ENCODE measurements around the gene LCN2.
"Not testable (repeated sequence)": the region's sequence is repeated elsewhere in the genome, so short reads cannot be mapped to it uniquely, and the experiment has no call there.

The LCN2 gene

DNA sequence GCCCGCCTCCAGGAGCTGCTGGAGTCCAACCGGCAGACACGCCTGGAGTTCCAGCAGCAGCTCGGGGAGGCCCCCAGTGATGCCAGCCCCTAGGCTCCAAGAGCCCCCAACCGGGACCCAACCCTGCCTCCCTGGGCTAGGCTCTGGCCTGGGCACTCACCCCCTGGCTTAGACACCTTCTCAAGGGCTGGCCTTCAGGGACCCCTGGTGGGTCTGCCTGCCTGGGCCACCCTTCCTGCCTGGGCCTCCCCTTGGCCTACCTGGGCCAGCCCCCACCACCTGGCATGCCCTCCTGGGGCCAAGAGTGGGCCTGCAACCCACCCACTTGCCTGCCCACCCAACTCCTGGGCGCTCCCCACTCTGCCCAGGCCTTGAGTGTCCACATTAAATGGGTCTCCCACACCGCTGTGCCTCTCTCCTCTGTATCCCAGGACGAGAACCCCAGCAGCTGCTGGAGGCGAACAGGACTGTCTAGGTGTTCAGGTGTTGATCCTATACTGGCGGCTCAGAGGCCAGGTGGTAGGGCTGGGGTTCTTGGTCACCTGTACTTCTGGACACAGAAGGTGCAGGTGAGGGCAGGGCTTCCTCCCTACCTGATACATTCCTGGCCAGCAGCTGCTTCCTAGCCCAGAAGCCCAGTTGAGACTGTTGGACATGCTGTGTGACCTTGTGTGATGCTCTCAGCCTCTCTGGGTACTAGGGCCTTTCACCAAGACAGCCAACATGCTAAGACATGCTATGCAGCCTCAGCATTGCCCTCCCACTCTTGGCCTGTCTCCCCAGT is 14.5 kb downstream of the LCN2 start:
- DNase-seq (ENCODE audit: extremely low spot score, insufficient read length, low read depth) (no peak), FAIRE-seq (no peak)

- FAIRE-seq = no peak
- no peak for DNase-seq (ENCODE audit: extremely low spot score, insufficient read length, low read depth)
These were observed 15.1 kb downstream of the LCN2 start for GRCh38 chr9:128164307-128164885.

- FAIRE-seq (no peak), DNase-seq (ENCODE audit: extremely low spot score, insufficient read length, low read depth) (no peak)
These were observed 16.9 kb downstream of the LCN2 start for GRCh38 chr9:128166169-128166568.

DNA sequence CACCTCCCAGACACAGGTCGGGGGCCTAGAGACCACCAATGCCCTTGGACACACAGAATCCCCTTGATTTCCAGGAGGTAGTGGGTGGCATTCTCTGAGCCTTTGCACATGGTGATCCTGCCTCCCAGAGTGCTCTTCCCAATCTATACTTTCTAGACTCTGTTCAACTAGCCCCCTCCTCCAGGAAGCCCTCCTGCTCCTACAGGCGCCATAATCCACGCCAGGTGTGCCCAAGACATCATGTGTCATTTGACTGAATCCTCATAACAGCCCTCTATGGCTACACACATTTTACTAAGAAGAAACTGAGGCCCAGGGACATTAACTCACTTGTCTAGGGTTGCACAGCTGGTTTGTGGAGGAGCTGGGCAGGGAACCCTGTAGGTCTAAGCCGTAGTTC is 18.0 kb downstream of the LCN2 start:
- FAIRE-seq = no peak
- DNase-seq (ENCODE audit: extremely low spot score, insufficient read length, low read depth) = no peak

- no peak for DNase-seq (ENCODE audit: extremely low spot score, insufficient read length, low read depth)
- FAIRE-seq = no peak
These were observed 19.6 kb downstream of the LCN2 start for GRCh38 chr9:128168731-128169308.

DNA sequence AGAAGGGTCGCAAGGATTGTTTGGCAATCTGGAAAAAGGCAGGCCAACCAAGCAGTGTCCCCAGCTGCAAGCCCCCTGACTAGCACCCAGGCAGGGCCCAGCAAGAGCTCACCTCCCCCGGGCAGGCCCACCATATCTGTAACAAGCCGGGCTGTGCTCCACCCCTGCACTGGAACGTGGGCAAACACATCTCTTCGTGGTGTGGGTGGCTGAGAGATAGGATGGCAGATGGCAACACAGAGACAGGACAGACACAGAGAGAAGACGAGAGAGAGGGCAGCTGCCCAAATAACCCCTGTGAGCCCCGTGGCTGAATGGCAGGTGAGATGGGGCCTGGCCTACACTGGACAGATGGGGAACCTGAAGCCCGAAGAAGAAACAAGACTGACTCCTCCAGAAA is 20.2 kb downstream of the LCN2 start:
- DNase-seq (ENCODE audit: extremely low spot score, insufficient read length, low read depth) (no peak), FAIRE-seq (no peak)

- DNase-seq (ENCODE audit: extremely low spot score, insufficient read length, low read depth) = no peak
These were observed 20.7 kb downstream of the LCN2 start for GRCh38 chr9:128169925-128170324.

DNA sequence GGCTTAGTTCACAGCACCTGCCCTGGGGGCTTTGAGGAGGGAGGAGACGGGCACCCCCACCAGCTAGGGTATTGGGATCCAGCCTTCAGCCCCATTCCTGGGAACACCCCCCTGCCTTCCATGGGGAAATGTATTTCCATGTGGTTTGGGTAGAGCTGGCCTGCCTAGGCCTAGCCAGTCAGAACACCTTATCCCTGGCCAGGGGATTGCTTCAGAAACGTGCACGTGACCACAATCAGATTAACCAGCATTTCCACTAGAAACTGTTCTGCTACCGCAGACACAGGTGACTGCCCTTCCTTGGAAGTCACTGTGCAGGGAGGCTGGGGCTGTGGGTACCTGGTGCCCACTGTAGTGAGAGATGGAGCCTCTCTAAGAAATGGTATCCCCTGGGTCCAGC is 24.8 kb downstream of the LCN2 start:
- DNase-seq (ENCODE audit: extremely low spot score, insufficient read length, low read depth) (no peak), FAIRE-seq (no peak)

More at GRCh38 chr9:128169925-128170324, 20.7 kb downstream of the LCN2 start:
- FAIRE-seq = no peak

DNA sequence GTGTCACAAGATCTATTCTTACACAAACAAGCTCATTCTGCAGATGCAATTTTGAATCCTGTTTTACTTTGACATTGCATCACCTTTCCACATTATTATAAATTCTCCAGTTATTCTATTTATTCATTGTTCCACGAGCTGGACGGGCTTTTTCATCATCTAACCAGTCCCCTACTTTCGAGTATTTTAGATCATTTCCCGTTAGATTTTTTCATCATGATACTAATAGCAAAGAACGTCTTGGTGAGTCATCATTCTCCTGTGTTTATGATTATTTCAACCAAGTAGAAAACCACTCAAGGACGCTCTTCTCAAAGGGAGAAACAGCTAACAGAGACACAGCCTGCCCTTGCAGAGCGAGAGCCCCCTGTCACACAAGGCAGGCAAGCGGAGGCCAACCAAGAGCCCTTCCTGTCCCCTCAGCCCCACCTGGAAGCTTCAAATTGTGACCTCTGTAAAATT is 25.9 kb downstream of the LCN2 start:
- no peak for DNase-seq (ENCODE audit: extremely low spot score, insufficient read length, low read depth)
- no peak for FAIRE-seq

- FAIRE-seq (no peak), DNase-seq (ENCODE audit: extremely low spot score, insufficient read length, low read depth) (no peak)
These were observed 26.5 kb downstream of the LCN2 start for GRCh38 chr9:128175726-128176125.

GRCh38 chr9:128178806-128179431 is 29.7 kb downstream of the LCN2 start:
- no peak for DNase-seq (ENCODE audit: extremely low spot score, insufficient read length, low read depth)
- no peak for FAIRE-seq

- FAIRE-seq = no peak
- DNase-seq (ENCODE audit: extremely low spot score, insufficient read length, low read depth) = no peak
These were observed 30.7 kb downstream of the LCN2 start for GRCh38 chr9:128180001-128180400.

DNA sequence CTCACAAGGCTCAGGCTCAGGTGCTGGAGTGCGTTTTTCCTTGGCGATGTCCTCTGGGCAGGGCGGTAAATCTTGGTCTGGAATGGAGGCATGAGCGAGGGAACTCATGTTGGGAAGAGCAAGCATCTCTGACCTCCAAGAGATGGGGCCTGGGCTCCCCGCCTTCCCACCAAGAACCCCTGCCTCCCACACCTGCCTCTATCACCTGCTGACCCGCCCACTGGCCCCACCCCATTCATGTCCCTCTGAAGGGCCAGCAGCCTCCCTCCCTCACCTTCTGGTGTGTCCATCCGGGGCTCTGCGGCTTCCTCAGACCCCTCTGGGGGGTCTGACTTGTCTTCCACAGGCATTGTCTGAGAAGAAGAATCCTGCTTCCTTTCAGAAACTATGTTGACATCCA is 31.2 kb downstream of the LCN2 start:
- DNase-seq (ENCODE audit: extremely low spot score, insufficient read length, low read depth) (no peak), FAIRE-seq (no peak)

DNA sequence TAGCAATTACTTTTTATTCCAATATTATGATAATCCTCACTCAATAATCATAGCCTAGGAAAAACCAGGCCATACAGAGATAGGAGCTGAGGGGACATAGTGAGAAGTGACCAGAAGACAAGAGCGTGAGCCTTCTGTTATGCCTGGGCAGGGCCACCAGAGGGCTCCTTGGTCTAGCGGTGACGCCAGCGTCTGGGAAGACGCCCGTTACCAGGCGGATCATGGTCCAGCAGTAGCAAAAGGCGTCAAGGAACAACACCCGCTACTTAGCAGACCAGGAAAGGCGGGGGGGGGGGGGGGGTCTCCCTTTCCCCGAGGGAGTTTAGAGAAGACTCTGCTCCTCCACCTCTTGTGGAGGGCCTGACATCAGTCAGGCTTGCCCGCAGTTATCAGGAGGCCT is 32.2 kb downstream of the LCN2 start:
- not testable (repeated sequence) for FAIRE-seq; DNase-seq (ENCODE audit: extremely low spot score, insufficient read length, low read depth)

DNA sequence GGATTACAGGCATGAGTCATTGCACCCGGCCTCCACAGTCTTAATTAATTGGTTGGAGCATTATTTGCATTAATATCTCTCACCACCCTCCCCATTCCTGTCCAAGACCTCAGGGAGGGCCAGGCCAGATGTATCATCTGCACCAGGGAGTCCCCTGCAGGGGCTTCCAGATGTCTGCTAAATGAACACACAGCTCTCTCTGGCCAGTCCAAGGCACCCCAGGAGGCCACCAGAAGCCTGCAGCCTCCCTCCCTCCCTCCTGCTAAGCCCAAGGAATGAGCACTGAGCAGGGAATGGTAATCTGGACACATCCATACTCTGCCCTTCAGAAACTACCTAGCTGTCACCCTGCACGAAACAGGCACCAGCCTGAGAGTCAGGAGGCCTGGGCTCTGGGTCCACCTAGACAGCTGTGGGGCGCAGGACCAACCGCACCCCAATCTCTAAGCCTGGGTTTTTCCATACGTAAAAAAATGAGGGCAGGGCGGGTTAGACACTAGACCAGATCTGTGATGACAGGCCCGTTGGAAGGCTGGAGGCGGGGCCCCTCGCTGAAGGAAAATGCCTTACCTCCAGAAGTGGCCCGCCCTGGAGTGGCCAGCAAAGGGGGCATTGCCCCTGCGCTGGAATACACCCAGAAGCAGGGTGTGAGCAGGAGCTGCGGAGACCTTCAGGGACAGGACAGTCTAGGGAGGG is 33.8 kb downstream of the LCN2 start:
- DNase-seq (ENCODE audit: extremely low spot score, insufficient read length, low read depth) = no peak
- FAIRE-seq = no peak

DNA sequence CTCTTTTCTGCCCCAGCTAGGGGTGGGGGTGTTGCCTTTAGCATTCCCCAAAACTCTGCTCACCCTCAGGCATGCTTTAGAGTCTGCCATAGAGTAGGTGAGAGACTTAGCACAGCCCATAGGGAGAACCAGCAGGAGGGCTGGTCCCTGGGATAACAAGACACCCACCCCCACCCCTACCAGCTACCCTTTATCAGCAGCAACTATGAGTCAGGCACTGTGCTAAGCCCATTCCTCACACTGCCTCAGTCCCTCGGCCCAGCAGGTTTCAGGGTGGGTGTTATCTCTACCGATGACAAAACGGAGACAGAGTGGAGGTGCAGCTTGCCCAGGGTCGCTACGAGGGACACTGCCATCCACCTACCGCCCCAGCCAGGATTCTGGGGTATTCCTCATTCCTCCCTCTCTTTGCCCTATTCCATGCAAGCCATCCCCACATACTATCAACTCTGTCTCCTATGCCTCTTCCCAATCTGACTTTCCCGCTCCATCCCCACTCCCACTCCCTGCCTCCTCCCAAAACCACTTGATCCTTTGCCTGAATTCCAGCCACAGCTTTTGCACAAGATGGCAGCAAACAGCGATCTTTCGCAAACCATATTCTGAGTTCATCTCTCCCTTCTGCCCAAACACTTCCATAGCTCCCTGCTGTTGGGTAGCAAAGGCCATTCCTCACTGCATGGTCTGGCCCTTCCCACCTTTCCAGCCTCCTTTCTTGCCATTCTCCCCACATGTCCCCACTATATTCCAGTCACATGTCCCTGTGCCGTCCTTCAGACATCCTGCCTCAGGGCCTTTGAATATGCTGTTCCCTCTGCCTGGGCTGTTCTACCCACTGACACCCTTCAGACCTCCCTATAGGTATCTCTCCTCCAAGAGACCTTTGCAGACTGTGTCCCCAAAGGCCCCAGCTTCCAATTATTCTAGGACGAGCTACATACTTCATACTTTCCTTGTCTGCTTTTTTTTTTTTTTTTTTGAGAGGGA is 37.0 kb downstream of the LCN2 start:
- no peak for DNase-seq (ENCODE audit: extremely low spot score, insufficient read length, low read depth)
- no peak for FAIRE-seq

DNA sequence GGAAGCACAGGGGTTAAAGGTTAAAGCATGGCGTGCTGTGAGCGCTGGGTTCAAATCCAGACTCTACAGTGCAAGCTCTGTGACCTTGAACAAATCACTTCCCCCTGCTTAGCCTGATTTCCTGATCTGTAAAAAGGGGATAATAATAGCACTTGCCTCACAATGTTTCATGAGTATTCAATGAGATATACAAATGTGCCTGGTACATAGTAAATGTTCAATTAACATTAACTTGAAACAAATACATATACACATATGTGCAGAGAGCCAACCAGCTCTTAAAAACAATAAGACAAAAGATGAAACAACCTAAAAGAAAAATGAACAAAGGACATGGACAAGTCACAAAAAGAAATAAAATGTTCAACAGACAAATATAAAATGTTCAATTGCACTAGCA is 38.1 kb downstream of the LCN2 start:
- no peak for FAIRE-seq

DNA sequence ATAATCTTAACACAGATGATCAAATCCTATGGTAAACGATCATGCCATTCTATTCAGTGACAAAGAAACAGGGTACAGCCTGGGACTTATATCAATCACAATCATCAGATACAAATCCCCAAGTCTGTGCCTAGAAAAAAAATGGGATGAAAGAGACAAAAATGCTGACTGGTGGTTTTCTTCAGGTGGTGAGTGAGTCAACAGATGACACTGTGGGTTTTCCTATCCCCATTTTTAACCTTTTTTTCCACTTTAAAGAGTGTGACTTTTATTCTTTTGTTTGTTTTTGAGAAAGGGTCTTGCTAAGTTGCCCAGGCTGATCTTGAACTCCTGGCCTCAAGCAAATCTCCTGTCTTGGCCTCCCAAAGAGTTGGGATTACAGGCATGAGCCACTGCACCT is 39.0 kb downstream of the LCN2 start:
- FAIRE-seq = no peak
- no peak for DNase-seq (ENCODE audit: extremely low spot score, insufficient read length, low read depth)

More for the DNA sequence above, 38.1 kb downstream of the LCN2 start:
- DNase-seq (ENCODE audit: extremely low spot score, insufficient read length, low read depth) = no peak

DNA sequence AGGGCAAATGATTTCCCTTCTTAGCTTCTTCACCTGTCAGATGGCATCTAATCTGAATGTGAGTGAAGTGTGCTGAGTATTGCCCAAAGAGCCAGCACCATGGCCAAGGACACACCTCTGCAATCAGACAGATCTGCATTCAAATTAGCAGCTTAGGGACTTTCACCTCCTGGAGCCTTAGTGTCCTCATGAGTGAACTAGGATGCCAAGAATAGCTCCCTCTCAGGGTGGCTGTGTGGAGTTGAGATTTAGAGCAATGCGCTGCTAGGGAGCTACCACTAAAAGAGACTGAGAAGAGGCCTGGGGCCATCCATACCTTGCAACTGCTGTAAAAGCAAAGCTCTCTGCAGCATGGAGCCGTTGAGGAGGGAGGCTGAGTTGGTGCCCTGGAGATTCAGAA is 40.8 kb downstream of the LCN2 start:
- FAIRE-seq = no peak

More for the DNA sequence above, 40.8 kb downstream of the LCN2 start:
- DNase-seq (ENCODE audit: extremely low spot score, insufficient read length, low read depth) = no peak
